ENCODE data around the gene TFDP2.
"Not testable (repeated sequence)": the region's sequence is repeated elsewhere in the genome, so short reads cannot be mapped to it uniquely, and the experiment has no call there.

Gene TFDP2

GRCh38 chr3:141928631-141929270 is 220.6 kb downstream of the TFDP2 start:
- no peaks in the 10 kb centered on the region for H3K4me1 ChIP-seq (ENCODE audit: low read length)
- H3K9me3 ChIP-seq (ENCODE audit: insufficient read depth, low read length), result no peaks in the 10 kb centered on the region
- TF ChIP-seq EZH2phosphoT487 (IDR thresholded peaks at IDR 0.05; ENCODE audit: low read depth), result no peak
- TF ChIP-seq CTCF (IDR thresholded peaks at IDR 0.05; ENCODE audit: low read depth, low read length), result no peak
- peaks cover 16% of the 10 kb centered on the region for H3K36me3 ChIP-seq (replicated peaks; ENCODE audit: low read depth, low read length)
- no peak overlapping the region for H2AFZ ChIP-seq (ENCODE audit: low read depth, low read length)
- H4K20me1 ChIP-seq (ENCODE audit: insufficient read depth, low read length), result no peaks in the 10 kb centered on the region; the same call in 1 of the 2 replicates
- H3K4me3 ChIP-seq (ENCODE audit: low read length), result no peak overlapping the region
- H3K4me2 ChIP-seq (ENCODE audit: low read length), result no peak overlapping the region
- H3K79me2 ChIP-seq (ENCODE audit: low read length), result no peaks in the 10 kb centered on the region
- H3K27me3 ChIP-seq (ENCODE audit: low read depth, low read length), result no peaks in the 10 kb centered on the region
- H3K9ac ChIP-seq (ENCODE audit: low read length), result no peak overlapping the region
- no peak overlapping the region for H3K27ac ChIP-seq (ENCODE audit: low read length)

DNA sequence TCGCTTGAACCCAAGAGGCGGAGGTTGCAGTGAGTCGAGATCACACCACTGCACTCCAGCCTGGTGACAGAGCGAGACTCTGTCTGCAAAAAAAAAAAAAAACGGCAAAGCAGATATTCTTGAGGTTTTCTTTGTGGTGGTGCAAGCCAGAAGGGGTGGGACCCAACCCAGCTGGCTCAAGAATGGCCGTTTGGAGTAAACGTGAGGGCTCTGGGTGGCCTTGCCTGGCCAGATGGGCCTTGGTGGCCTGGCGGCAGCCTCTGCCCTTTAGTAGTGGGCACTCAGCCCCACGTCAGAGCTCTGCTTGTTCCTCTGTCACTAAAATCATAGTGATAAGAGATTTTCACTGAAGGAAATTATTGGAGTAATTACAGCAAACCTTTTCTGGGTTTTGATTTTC is 222.4 kb downstream of the TFDP2 start:
- H3K4me2 ChIP-seq (ENCODE audit: low read length), result no peak overlapping the region
- no peaks in the 10 kb centered on the region for H3K27me3 ChIP-seq (ENCODE audit: low read depth, low read length)
- H3K9ac ChIP-seq (ENCODE audit: low read length), result no peak overlapping the region
- TF ChIP-seq CTCF (IDR thresholded peaks at IDR 0.05; ENCODE audit: low read depth, low read length) (no peak), EZH2phosphoT487 (IDR thresholded peaks at IDR 0.05; ENCODE audit: low read depth) (no peak)
- peaks cover 24% of the 10 kb centered on the region for H3K36me3 ChIP-seq (replicated peaks; ENCODE audit: low read depth, low read length)
- no peaks in the 10 kb centered on the region for H3K4me1 ChIP-seq (ENCODE audit: low read length)
- H3K79me2 ChIP-seq (ENCODE audit: low read length), result no peaks in the 10 kb centered on the region
- no peaks in the 10 kb centered on the region; the same call in 1 of the 2 replicates for H4K20me1 ChIP-seq (ENCODE audit: insufficient read depth, low read length)
- H3K4me3 ChIP-seq (ENCODE audit: low read length), result no peak overlapping the region
- H2AFZ ChIP-seq (ENCODE audit: low read depth, low read length), result no peak overlapping the region
- H3K27ac ChIP-seq (ENCODE audit: low read length), result no peak overlapping the region
- H3K9me3 ChIP-seq (ENCODE audit: insufficient read depth, low read length), result no peaks in the 10 kb centered on the region

DNA sequence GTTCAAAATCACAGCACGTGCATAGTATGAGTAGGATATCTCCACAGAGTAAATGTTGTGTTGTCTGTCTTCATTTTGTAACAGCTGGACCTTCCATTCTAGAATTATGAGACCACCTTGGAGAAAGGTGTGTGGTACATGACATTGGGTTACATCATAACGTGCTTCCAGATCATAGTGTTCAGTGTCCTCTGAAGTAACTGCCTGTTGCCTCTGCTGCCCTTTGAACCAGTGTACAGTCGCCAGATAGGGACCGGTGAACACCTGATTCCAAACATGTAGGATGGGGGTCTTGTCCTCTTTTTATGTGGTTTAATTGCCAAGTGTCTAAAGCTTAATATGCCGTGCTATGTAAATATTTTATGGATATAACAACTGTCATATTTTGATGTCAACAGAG is 223.7 kb downstream of the TFDP2 start:
- not testable (repeated sequence) for H3K79me2 ChIP-seq (ENCODE audit: low read length); H3K9me3 ChIP-seq (ENCODE audit: insufficient read depth, low read length); H3K27ac ChIP-seq (ENCODE audit: low read length); H3K9ac ChIP-seq (ENCODE audit: low read length); H2AFZ ChIP-seq (ENCODE audit: low read depth, low read length); H3K27me3 ChIP-seq (ENCODE audit: low read depth, low read length); H4K20me1 ChIP-seq (ENCODE audit: insufficient read depth, low read length); H3K4me2 ChIP-seq (ENCODE audit: low read length); H3K4me3 ChIP-seq (ENCODE audit: low read length)
- Histone ChIP-seq H3K36me3 (replicated peaks; ENCODE audit: low read depth, low read length) (peaks cover 29% of the 10 kb centered on the region), H3K4me1 (ENCODE audit: low read length) (peaks cover 11% of the 10 kb centered on the region)

DNA sequence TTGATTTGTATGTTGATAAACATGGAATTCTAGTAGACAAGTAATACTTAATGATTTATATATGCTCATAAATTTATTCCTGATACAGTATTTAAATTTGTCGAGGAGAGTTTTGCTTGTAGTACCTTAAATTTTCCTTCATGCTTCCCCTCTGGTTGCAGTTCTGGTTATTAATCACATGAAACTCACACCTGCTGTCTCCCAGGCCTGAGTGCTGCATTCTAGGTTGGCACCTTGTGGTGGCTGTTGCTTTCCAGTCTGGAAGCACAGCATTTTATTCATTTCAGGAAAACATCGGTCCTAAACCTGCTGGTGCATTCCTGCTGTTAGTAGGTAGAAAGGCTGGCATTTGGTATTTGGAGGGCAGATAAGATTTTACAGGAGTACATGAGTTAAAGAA is 228.0 kb downstream of the TFDP2 start:
- Histone ChIP-seq H2AFZ (ENCODE audit: low read depth, low read length) (no peak overlapping the region), H4K20me1 (ENCODE audit: insufficient read depth, low read length) (no peaks in the 10 kb centered on the region), H3K79me2 (ENCODE audit: low read length) (peaks cover 5% of the 10 kb centered on the region; the same call in 1 of the 2 replicates), H3K9me3 (ENCODE audit: insufficient read depth, low read length) (no peaks in the 10 kb centered on the region), H3K27me3 (ENCODE audit: low read depth, low read length) (no peaks in the 10 kb centered on the region), H3K4me2 (ENCODE audit: low read length) (peak overlapping the region; percentile 16), H3K9ac (ENCODE audit: low read length) (no peak overlapping the region), H3K4me3 (ENCODE audit: low read length) (no peak overlapping the region), H3K27ac (ENCODE audit: low read length) (peak overlapping the region; percentile 25; the same call in 1 of the 2 replicates), H3K4me1 (ENCODE audit: low read length) (peaks cover 32% of the 10 kb centered on the region), H3K36me3 (replicated peaks; ENCODE audit: low read depth, low read length) (peaks cover 41% of the 10 kb centered on the region)
- TF ChIP-seq CTCF (IDR thresholded peaks at IDR 0.05; ENCODE audit: low read depth, low read length) (no peak), EZH2phosphoT487 (IDR thresholded peaks at IDR 0.05; ENCODE audit: low read depth) (no peak)

All from OCI-LY3 (cell line).